Fibroblast of pulmonary artery (primary cell): ENCODE results near the gene LGI1.
A peak's percentile ranks its signal among the peaks of the same experiment; 100 is the strongest.
"Not testable (repeated sequence)": the region's sequence is repeated elsewhere in the genome, so short reads cannot be mapped to it uniquely, and the experiment has no call there.

Experiments used
- DNase-seq: peaks from one replicate; pipeline ENCODE4 v3.0.0-alpha.2; 2010; ENCODE audit warnings: low read depth
- H3K4me3 ChIP-seq: replicated peaks from 2 replicates; pipeline ENCODE4 v1.5.1; 2011; ENCODE audit warnings: low read depth, mild to moderate bottlenecking, control low read depth, low read length, moderate library complexity
- TF ChIP-seq, protein P1 (sequence below): IDR thresholded peaks from 2 replicates; pipeline ENCODE4 v1.5.1; 2011; ENCODE audit warnings: mild to moderate bottlenecking, control low read depth, low read length, inconsistent platforms; ENCODE audit errors: missing control alignments

The LGI1 gene

DNA sequence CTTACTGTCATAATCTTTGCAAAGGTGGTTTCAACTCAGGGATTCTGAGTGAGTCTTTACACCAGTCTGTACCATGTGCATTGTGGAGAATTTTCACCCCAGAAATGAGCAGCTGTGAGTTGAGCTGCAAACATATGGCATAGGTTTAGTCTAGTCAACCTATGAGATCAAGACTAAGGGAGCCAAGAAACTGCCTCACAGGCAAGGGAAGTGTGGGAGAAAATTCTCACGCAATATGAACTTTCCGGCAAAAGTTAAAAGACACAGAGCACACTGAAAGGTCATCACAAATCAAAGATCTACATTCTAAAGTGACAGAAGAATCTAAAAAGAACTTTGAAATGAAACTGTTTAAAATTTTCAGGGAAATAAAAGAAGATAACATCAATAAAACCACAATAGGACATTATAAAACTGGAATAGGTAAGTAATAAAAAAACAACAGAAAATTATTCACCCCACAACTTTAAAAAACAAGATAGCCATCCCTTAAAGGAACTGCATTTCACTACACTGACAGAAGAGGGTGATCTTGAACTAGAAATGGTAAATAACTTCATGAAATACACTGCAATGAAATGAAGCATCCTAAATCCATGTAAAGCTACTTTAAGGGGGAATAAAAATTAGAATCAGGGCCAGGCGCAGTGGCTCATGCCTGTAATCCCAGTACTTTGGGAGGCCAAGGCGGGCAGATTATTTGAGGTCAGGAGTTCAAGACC lies 63.5 kb downstream of the LGI1 start:
- no peak overlapping the region for H3K4me3 ChIP-seq
- TF ChIP-seq, protein P1, sequence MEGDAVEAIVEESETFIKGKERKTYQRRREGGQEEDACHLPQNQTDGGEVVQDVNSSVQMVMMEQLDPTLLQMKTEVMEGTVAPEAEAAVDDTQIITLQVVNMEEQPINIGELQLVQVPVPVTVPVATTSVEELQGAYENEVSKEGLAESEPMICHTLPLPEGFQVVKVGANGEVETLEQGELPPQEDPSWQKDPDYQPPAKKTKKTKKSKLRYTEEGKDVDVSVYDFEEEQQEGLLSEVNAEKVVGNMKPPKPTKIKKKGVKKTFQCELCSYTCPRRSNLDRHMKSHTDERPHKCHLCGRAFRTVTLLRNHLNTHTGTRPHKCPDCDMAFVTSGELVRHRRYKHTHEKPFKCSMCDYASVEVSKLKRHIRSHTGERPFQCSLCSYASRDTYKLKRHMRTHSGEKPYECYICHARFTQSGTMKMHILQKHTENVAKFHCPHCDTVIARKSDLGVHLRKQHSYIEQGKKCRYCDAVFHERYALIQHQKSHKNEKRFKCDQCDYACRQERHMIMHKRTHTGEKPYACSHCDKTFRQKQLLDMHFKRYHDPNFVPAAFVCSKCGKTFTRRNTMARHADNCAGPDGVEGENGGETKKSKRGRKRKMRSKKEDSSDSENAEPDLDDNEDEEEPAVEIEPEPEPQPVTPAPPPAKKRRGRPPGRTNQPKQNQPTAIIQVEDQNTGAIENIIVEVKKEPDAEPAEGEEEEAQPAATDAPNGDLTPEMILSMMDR, result peak; percentile 49
- peak; percentile 59 for DNase-seq

DNA sequence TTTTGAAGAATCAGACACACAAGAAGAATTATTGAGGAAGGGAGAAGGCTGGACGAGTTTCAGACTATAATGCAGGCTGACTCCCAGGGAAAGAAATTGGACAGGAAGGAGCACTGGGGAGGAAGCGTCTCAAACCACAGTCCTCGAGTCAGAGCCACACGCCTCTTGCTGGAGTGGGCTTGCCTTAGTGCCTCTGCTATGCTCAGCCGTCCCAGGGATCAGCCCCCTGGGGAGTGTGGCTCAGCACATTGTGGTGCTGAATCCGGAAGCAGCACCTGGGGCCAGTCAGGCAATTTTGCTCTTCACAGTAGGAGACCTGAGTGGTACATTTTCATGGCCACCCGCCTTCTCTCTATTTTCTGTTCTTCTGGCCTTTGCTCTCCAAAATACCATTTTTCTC lies 68.6 kb downstream of the LGI1 start:
- H3K4me3 ChIP-seq, result no peak overlapping the region
- TF ChIP-seq, protein P1, result no peak
- DNase-seq, result no peak

DNA sequence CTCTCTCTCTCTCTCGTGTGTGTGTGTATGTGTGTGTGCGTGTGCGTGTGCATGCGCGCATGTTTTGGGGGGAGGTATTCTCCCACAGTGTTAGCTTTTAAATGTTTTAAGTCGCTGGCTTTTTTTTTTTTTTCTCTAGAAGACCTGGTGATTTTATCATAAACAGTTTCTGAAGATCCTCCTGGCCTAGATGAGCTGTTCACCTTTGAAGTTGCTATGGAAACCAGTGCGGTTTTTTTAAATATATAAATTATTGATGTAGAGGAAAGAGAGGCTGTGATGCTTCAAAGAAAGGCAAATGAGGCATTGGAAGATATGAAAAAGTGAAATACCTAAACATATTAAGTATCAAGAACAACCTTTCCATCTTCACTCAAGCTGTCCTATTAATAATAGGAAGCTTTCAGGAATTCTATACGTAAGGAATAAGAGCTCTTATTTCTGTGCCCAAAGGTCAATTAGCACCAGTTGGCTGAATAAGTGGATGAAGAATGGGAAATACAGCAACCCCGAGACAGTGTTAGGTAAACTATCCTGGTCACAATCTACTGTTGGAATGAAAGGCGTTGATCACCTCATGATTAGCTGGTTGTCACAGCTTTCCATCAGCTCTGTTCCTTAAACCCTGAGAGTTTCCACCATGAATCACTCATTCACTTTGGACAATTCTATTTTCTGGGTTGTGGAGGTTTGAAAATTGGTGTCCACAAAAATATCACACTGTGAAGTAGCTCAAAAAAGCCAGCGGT lies 69.5 kb downstream of the LGI1 start:
- TF ChIP-seq, protein P1, result no peak
- no peak for DNase-seq
- H3K4me3 ChIP-seq, result no peak overlapping the region

DNA sequence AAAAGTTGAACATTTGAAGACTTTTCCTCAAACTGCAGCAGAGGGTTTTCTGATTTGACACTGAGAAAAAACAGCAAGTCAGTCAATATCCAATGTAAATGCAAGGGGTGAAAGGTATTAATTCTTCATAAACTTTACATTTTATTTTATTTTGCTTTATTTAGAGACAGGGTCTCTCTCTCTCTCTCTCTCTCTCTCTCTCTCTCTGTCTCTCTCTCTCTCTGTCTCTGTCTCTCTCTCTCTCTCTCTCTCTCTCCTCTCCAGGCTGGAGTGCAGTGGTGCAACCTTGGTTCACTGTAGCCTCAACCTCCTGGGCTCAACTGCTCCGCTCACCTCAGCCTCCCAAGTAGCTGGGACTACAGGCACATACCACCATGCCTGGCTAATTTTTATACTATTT lies 73.3 kb downstream of the LGI1 start:
- H3K4me3 ChIP-seq, DNase-seq: not testable (repeated sequence)

DNA sequence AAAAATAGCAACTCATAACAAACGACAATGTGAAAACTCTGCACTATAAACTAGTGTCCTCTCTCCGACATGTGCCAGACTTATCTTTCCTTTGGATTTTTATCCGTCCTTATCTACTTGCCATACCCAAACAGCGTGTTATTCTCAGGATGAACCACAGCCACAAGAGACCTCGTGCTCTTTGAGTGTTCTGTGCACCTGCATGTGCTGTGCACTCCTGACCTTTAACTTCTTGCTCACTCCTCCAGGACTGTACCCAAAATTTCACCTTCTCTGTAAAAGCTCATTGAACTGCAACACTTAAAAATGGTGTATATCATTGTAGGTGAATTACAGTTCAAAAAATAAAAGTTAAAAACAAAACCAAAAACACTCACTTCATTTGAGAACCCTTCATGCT lies 78.0 kb downstream of the LGI1 start:
- no peak for DNase-seq
- H3K4me3 ChIP-seq, result no peak overlapping the region
- TF ChIP-seq, protein P1, result no peak

DNA sequence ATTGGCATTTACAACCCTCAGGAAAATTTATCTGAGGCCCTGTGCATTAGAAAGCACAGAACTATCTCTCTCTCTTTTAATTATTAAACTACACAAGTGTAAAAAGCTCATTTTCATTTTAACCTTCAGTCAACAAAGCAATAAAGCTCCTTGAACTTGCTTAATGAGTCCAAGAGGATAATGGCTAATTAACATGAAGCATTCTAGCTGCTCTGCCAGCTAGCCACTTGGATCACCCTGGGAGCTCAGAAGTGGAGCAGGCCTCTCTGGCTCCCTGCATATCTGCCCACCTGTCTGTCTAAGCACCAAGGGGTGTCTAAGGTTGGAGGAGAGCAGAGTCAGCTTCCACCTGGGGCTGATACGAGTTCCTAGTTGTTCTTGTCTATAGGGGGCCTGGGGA lies 80.1 kb downstream of the LGI1 start:
- DNase-seq, result no peak
- TF ChIP-seq, protein P1, result no peak
- H3K4me3 ChIP-seq, result no peak overlapping the region

DNA sequence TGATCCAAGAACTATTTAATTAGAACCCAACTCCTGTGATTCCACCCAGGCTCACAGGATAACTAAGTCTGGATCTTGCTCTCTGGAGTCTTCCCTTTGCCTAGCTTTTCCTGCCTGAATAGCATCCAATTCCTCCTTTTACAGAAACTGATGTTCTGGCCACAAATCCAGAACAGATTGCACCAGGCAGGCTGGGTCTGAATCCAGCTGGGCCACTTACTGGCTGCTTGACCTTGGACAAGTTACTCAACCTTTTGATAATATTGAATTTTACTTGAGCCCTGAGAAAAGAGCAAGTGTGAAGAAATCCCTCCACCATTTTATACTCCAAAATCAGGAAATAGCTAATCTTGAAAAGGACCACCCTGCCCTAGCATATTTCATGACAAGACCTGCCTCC lies 80.5 kb downstream of the LGI1 start:
- TF ChIP-seq, protein P1, result no peak
- no peak for DNase-seq
- H3K4me3 ChIP-seq, result no peak overlapping the region
